H1 (cell line): ENCODE measurements around the gene IGSF23. TPM values are rescaled to one million over a fixed set of nuclear protein-coding genes. Genes with fewer than 3 reads are reported as not detected.
A peak's percentile ranks its signal among the peaks of the same experiment; 100 is the strongest.

Experiments used
- CTCF ChIA-PET: fragments of 300-600 bp; sonication (Branson Sonifier 250); formaldehyde crosslinking; loops from one replicate; lab custom pipeline; 2021; ENCODE audit not compliant: partially characterized antibody; lab: Charles Lee
- POLR2A ChIA-PET: fragments of 300-600 bp; sonication (Branson Sonifier 250); formaldehyde crosslinking; loops from one replicate; lab custom pipeline; 2021; ENCODE audit warnings: inconsistent platforms; ENCODE audit not compliant: partially characterized antibody; lab: Charles Lee
- DNase-seq, 2 experiments: peaks; one replicate each; pipeline versions ENCODE4 v3.0.0 to v3.0.0-alpha.2; 2010 to 2022; ENCODE audit warnings: low spot score in 2 of 2, low read depth in 1 of 2, mixed read lengths in 1 of 2
- FAIRE-seq: peaks from 2 replicates; lab custom pipeline; 2011; peaks lifted over from hg19 to GRCh38; lab: Jason Lieb, UNC
- H2AFZ ChIP-seq: 2 replicates; pipeline ENCODE4 v1.8.1; 2012; ENCODE audit warnings: low read length, inconsistent platforms
- H2AK5ac ChIP-seq: 2 replicates; pipeline ENCODE4 v1.6.1; 2013; ENCODE audit warnings: low read depth, low read length
- H2BK120ac ChIP-seq: replicated peaks from 2 replicates; pipeline ENCODE3; 2013; ENCODE audit warnings: low read depth, low read length, inconsistent platforms
- H2BK12ac ChIP-seq: 2 replicates; pipeline ENCODE4 v1.6.1; 2013; ENCODE audit warnings: low read depth, low read length
- H2BK15ac ChIP-seq: 2 replicates; pipeline ENCODE4 v1.6.1; 2013; ENCODE audit warnings: low read length
- H2BK20ac ChIP-seq: 2 replicates; pipeline ENCODE4 v1.6.1; 2013; ENCODE audit warnings: low read length
- H2BK5ac ChIP-seq: 2 replicates; pipeline ENCODE4 v1.6.1; 2013; ENCODE audit warnings: low read depth, low read length
- H3K14ac ChIP-seq: 2 replicates; pipeline ENCODE4 v1.6.1; 2013; ENCODE audit warnings: inconsistent platforms; ENCODE audit not compliant: insufficient read length
- H3K18ac ChIP-seq: 2 replicates; pipeline ENCODE4 v1.6.1; 2013; ENCODE audit warnings: low read length; ENCODE audit errors: extremely low read depth
- H3K23ac ChIP-seq: 2 replicates; pipeline ENCODE4 v1.6.1; 2013; ENCODE audit warnings: inconsistent platforms; ENCODE audit not compliant: insufficient read length
- H3K23me2 ChIP-seq: 2 replicates; pipeline ENCODE4 v1.6.1; 2013; ENCODE audit warnings: low read depth, low read length
- H3K27ac ChIP-seq: 2 replicates; pipeline ENCODE4 v1.6.1; 2011; ENCODE audit warnings: low read depth, low read length, inconsistent platforms
- H3K27me3 ChIP-seq, 4 experiments: replicated peaks in 1 of 4; 1 replicate in 1 of 4; 2 replicates in 3 of 4; pipeline versions ENCODE4 v1.6.1 to v1.8.1; 2011 to 2013; ENCODE audit warnings: low read length in 3 of 4, mild to moderate bottlenecking in 3 of 4, inconsistent platforms in 2 of 4, mixed read lengths in 2 of 4, moderate library complexity in 1 of 4; ENCODE audit not compliant: control insufficient read depth in 3 of 4, insufficient read depth in 3 of 4; ENCODE audit errors: extremely low read depth in 1 of 4
- H3K36me3 ChIP-seq, 4 experiments: 2 replicates each; pipeline versions ENCODE4 v1.6.1 to v1.8.1; 2011 to 2013; ENCODE audit warnings: mild to moderate bottlenecking in 4 of 4, low read length in 3 of 4, moderate library complexity in 2 of 4, control low read depth in 1 of 4, inconsistent platforms in 1 of 4; ENCODE audit not compliant: insufficient read depth in 4 of 4, control insufficient read depth in 2 of 4
- H3K4ac ChIP-seq: replicated peaks from 2 replicates; pipeline ENCODE3; 2013; ENCODE audit warnings: low read length, low read depth, mixed read lengths, inconsistent platforms; ENCODE audit not compliant: insufficient read length
- H3K4me1 ChIP-seq, 4 experiments: replicated peaks in 1 of 4; 1 replicate in 1 of 4; 2 replicates in 3 of 4; pipeline versions ENCODE4 v1.6.1 to v1.8.1; 2011 to 2013; ENCODE audit warnings: low read length in 3 of 4, inconsistent platforms in 2 of 4, mixed read lengths in 1 of 4; ENCODE audit not compliant: insufficient read depth in 4 of 4, control insufficient read depth in 3 of 4
- H3K4me2 ChIP-seq, 2 experiments: 2 replicates each; pipeline versions ENCODE4 v1.6.1 to v1.8.1; 2011 to 2013; ENCODE audit warnings: low read depth in 2 of 2, low read length in 2 of 2, control low read depth in 1 of 2, inconsistent platforms in 1 of 2, mild to moderate bottlenecking in 1 of 2; ENCODE audit not compliant: insufficient read depth in 1 of 2
- H3K4me3 ChIP-seq, 4 experiments: fragments of 200-600, 300-600 bp in 1 of 4; sonication (generic), shearing (Covaris generic), sonication (Bioruptor Twin) in 1 of 4; 2 replicates each; pipeline versions ENCODE4 v1.5.1 to v1.8.1; 2011 to 2016; ENCODE audit warnings: low read length in 4 of 4, low read depth in 3 of 4, control low read depth in 2 of 4, inconsistent platforms in 2 of 4, mild to moderate bottlenecking in 2 of 4, mixed read lengths in 1 of 4, moderate library complexity in 1 of 4; ENCODE audit not compliant: insufficient read depth in 2 of 4; ENCODE audit errors: extremely low read depth in 1 of 4
- H3K56ac ChIP-seq: replicated peaks from 2 replicates; pipeline ENCODE3; 2013; ENCODE audit warnings: low read depth, mild to moderate bottlenecking, mixed read lengths, low read length, inconsistent platforms; ENCODE audit not compliant: insufficient read length
- H3K79me1 ChIP-seq: 2 replicates; pipeline ENCODE4 v1.6.1; 2013; ENCODE audit warnings: low read depth, low read length, control low read depth
- H3K79me2 ChIP-seq, 2 experiments: 2 replicates each; pipeline versions ENCODE4 v1.6.1 to v1.8.1; 2012 to 2013; ENCODE audit warnings: low read length in 2 of 2, mild to moderate bottlenecking in 2 of 2, inconsistent platforms in 1 of 2; ENCODE audit not compliant: insufficient read depth in 2 of 2, control insufficient read depth in 1 of 2
- H3K9ac ChIP-seq, 4 experiments: replicated peaks in 1 of 4; 1 replicate in 1 of 4; 2 replicates in 3 of 4; pipeline versions ENCODE4 v1.6.1 to v1.8.1; 2011 to 2013; ENCODE audit warnings: low read depth in 3 of 4, low read length in 3 of 4, control low read depth in 2 of 4, mild to moderate bottlenecking in 2 of 4, moderate library complexity in 2 of 4, inconsistent platforms in 1 of 4; ENCODE audit errors: extremely low read depth in 1 of 4
- H3K9me3 ChIP-seq, 2 experiments: 2 replicates each; pipeline versions ENCODE4 v1.6.1 to v1.8.1; 2012 to 2013; ENCODE audit warnings: mild to moderate bottlenecking in 2 of 2, moderate library complexity in 2 of 2, control low read depth in 1 of 2, inconsistent platforms in 1 of 2, low read depth in 1 of 2, low read length in 1 of 2, mixed read lengths in 1 of 2; ENCODE audit not compliant: insufficient read depth in 2 of 2
- H4K20me1 ChIP-seq, 2 experiments: replicated peaks in 1 of 2; 2 replicates each; pipeline versions ENCODE3 to v1.8.1; 2011 to 2013; ENCODE audit warnings: inconsistent platforms in 2 of 2, low read length in 2 of 2, mild to moderate bottlenecking in 1 of 2; ENCODE audit not compliant: insufficient read depth in 2 of 2, control insufficient read depth in 1 of 2
- H4K5ac ChIP-seq: 2 replicates; pipeline ENCODE4 v1.6.1; 2013; ENCODE audit warnings: low read length, low read depth, mixed read lengths, inconsistent platforms; ENCODE audit not compliant: insufficient read length
- H4K8ac ChIP-seq: 2 replicates; pipeline ENCODE4 v1.8.0; 2013; ENCODE audit warnings: mild to moderate bottlenecking, moderate library complexity, low read length, inconsistent platforms; ENCODE audit not compliant: insufficient read depth; ENCODE audit errors: extremely low read depth
- H4K91ac ChIP-seq: replicated peaks from 2 replicates; pipeline ENCODE3; 2013; ENCODE audit warnings: low read length, mixed read lengths, inconsistent platforms; ENCODE audit not compliant: insufficient read length
- WGBS, 2 experiments: shearing (Covaris generic) in 1 of 2; methylation state at CpG; one replicate each; pipeline versions ENCODE4 v1.1.6 to v1.1.7; 2013 to 2015; ENCODE audit warnings: low lambda C conversion rate in 2 of 2, mixed read lengths in 2 of 2, inconsistent platforms in 1 of 2, low coverage in 1 of 2, missing lambda C conversion rate in 1 of 2; ENCODE audit not compliant: insufficient replicate concordance in 2 of 2, insufficient coverage in 1 of 2, insufficient read length in 1 of 2; ENCODE audit errors: extremely low coverage in 1 of 2, missing lambda C conversion rate in 1 of 2; 5-methylcytosine and 5-hydroxymethylcytosine counted together
- polyA plus RNA-seq, 7 experiments: library from polyadenylated mRNA; depleted of rRNA in 3 of 7; stranded (reverse) in 5 of 7; unstranded in 2 of 7; fragments of >200 nt in 5 of 7; fragments of 200-250 nt in 2 of 7; gene quantifications; 1 replicate in 5 of 7; 2 replicates in 1 of 7; 4 replicates in 1 of 7; pipeline versions ENCODE4 v1.2.1 to v1.2.3, GENCODE V29; 2011 to 2013; ENCODE audit warnings: missing spikeins in 2 of 7, mixed read lengths in 2 of 7
- total RNA-seq: library from RNA; stranded (reverse); fragmentation: NEBNext Ultra II Directional; extraction: Animal tissue kit (Norgen Biotek cat#: 25700); gene quantifications from 2 replicates; pipeline ENCODE4 v1.2.1, GENCODE V29; 2021
- TF ChIP-seq, protein P1 (sequence below): IDR thresholded peaks from 2 replicates; pipeline ENCODE4 v1.6.1; 2012; ENCODE audit warnings: low read length, inconsistent platforms

Gene IGSF23
- total and polyA plus RNA-seq, 2 of the 8 experiments (the other 6 are each of a cell fraction or from before 2014, with no cell fraction given), result not detected

DNA sequence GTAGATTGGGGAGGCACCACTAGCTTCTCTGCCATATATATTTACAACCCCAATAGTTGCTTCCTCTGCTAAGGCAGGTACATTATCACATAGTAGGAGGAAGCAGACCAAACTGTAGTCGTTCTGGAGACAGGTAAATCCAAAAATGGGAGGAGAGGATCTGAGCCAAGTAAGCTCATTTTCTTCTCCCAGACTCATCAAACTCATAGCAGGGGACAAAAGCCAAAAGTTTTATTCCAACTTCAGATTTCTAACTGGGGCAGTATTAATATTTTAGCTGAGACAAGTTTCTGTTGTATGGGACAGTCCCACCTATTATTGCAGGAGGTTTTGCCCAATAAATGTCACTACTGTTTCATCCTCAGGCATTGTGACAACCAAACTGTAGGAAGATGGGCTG, 7.8 kb upstream of the IGSF23 start:
- Histone ChIP-seq H2BK15ac (no peak overlapping the region), H3K4ac (no peak overlapping the region), H3K27ac (no peak overlapping the region), H4K5ac (no peak overlapping the region), H3K36me3 (no peaks in the 10 kb centered on the region), H4K91ac (no peak overlapping the region), H3K23me2 (no peaks in the 10 kb centered on the region), H2BK5ac (no peak overlapping the region; the same call in 1 of the 2 replicates), H3K9ac (no peak overlapping the region), H3K27me3 (no peaks in the 10 kb centered on the region), H3K4me3 (no peak overlapping the region), H3K9me3 (no peaks in the 10 kb centered on the region), H2AK5ac (0 out of 2 replicates have a peak overlapping the region, but pooled peaks have one; percentile 65), H2BK120ac (no peak overlapping the region), H3K18ac (no peak overlapping the region), H4K20me1 (no peaks in the 10 kb centered on the region), H3K79me2 (no peaks in the 10 kb centered on the region), H3K56ac (no peak overlapping the region), H2BK12ac (peak overlapping the region; percentile 88), H3K4me1 (peaks cover 0 to 8% (median 4%) of the 10 kb centered on the region in 4 experiments; a peak in 5 of 7 replicates), H4K8ac (no peak overlapping the region), H3K4me2 (no peak overlapping the region), H3K23ac (no peak overlapping the region), H3K14ac (no peak overlapping the region), H3K79me1 (no peaks in the 10 kb centered on the region), H2AFZ (no peak overlapping the region), H2BK20ac (no peak overlapping the region)
- TF ChIP-seq, protein P1, sequence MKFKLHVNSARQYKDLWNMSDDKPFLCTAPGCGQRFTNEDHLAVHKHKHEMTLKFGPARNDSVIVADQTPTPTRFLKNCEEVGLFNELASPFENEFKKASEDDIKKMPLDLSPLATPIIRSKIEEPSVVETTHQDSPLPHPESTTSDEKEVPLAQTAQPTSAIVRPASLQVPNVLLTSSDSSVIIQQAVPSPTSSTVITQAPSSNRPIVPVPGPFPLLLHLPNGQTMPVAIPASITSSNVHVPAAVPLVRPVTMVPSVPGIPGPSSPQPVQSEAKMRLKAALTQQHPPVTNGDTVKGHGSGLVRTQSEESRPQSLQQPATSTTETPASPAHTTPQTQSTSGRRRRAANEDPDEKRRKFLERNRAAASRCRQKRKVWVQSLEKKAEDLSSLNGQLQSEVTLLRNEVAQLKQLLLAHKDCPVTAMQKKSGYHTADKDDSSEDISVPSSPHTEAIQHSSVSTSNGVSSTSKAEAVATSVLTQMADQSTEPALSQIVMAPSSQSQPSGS, result no peak
- WGBS, 2 experiments, result 83% methylated on average over 1 of the region's 1 CpG; no CpG with 5 or more reads in 1 of the 2 experiments
- no peak for DNase-seq
- ChIA-PET CTCF (interaction anchor here (1.5 to 6.5 kb wide), 5 partner anchors 12 to 35 kb away, joined by 3 to 42 read pairs (median 6); no protein-coding TSS in a partner anchor), POLR2A (interaction anchor here (1.2 kb wide), 1 partner anchor 10 kb away, joined by 3 read pairs; no protein-coding TSS in a partner anchor)
- FAIRE-seq, result no peak
